Gastroesophageal sphincter (tissue), 4 donors: Measurements from ENCODE around the gene TBC1D10A. TPM values are rescaled to one million over a fixed set of nuclear protein-coding genes. Genes with fewer than 3 reads are reported as not detected.

Experiments used
- ATAC-seq: fragments of 150-250 bp; one replicate; pipeline ENCODE4 v1.9.1; 2016; ENCODE audit warnings: mild to moderate bottlenecking, moderate library complexity
- H3K27ac ChIP-seq, 4 donors: fragments of 200-600 bp; sonication (generic) in 3 of 4; 1 replicate in 3 of 4; 2 replicates in 1 of 4; pipeline ENCODE4 v1.5.1; 2016 to 2019
- H3K27me3 ChIP-seq: fragments of 200-600 bp; sonication (generic); one replicate; pipeline ENCODE4 v1.5.1; 2019
- H3K36me3 ChIP-seq, 2 donors: fragments of 200-600 bp; sonication (generic); one replicate each; pipeline ENCODE4 v1.5.1; 2019; ENCODE audit warnings: control low read depth in 1 of 2
- H3K4me1 ChIP-seq, 3 donors: fragments of 200-600 bp; sonication (generic); 1 replicate in 2 of 3; 2 replicates in 1 of 3; pipeline ENCODE4 v1.5.1; 2016 to 2019; ENCODE audit warnings: control low read depth in 2 of 3
- H3K4me3 ChIP-seq, 2 donors: fragments of 200-600 bp; sonication (generic); one replicate each; pipeline ENCODE4 v1.5.1; 2019; ENCODE audit warnings: mild to moderate bottlenecking in 1 of 2, moderate library complexity in 1 of 2
- H3K9me3 ChIP-seq, 3 donors: fragments of 200-600 bp; sonication (generic); one replicate each; pipeline ENCODE4 v1.5.1; 2017 to 2019; ENCODE audit warnings: control low read depth in 2 of 3
- CTCF ChIP-seq, 4 experiments: fragments of 200-600 bp in 2 of 4; fragments of 450-650 bp in 2 of 4; sonication (generic) in 1 of 4; IDR thresholded peaks; one replicate each; pipeline ENCODE4 v1.5.1; 2017 to 2019; ENCODE audit warnings: antibody characterized with exemption in 4 of 4, mild to moderate bottlenecking in 2 of 4, moderate library complexity in 2 of 4
- EP300 ChIP-seq: sonication (generic); formaldehyde crosslinking; IDR thresholded peaks from one replicate; pipeline ENCODE4 v1.6.1; 2017; ENCODE audit warnings: antibody characterized with exemption, mild to moderate bottlenecking
- POLR2A ChIP-seq, 2 donors: fragments of 450-650 bp; IDR thresholded peaks; one replicate each; pipeline ENCODE4 v1.6.1; 2017; ENCODE audit warnings: antibody characterized with exemption in 2 of 2, mild to moderate bottlenecking in 2 of 2, moderate library complexity in 1 of 2
- POLR2AphosphoS5 ChIP-seq: sonication (generic); formaldehyde crosslinking; IDR thresholded peaks from one replicate; pipeline ENCODE4 v1.6.1; 2017; ENCODE audit warnings: antibody characterized with exemption
- WGBS, 2 donors: methylation state at CpG; one replicate each; pipeline ENCODE4 v1.1.5; 2018; ENCODE audit warnings: low coverage in 1 of 2; 5-methylcytosine and 5-hydroxymethylcytosine counted together
- total RNA-seq, 4 donors: library from RNA; depleted of rRNA; stranded (reverse); fragments of >200 nt; gene quantifications; one replicate each; pipeline ENCODE4 v1.1.0, GENCODE V29; 2016

The TBC1D10A gene
- total RNA-seq, 4 donors from 2014 or later, result 25.3 to 30.8 (median 26.0) TPM

DNA sequence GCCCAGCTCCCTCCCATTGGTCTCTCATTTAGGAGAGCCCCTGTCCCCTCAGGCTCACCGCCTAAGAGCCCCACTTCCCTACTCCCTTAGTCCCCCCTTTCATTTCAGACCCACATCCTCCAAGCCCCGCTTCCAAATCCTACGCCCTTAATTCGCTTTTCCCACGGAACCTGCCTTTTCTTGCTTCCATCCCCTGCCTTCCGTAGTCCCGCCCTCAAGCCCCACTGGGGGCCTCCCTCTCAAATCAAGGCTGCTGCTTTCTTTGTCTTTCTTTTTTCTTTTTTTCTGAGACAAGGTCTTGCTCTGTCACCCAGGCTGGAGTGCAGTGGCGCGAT, 30.5 kb upstream of the TBC1D10A start:
- H3K4me1 ChIP-seq, result peaks cover 9 to 52% (median 22%) of the 10 kb centered on the region in 3 donors

DNA sequence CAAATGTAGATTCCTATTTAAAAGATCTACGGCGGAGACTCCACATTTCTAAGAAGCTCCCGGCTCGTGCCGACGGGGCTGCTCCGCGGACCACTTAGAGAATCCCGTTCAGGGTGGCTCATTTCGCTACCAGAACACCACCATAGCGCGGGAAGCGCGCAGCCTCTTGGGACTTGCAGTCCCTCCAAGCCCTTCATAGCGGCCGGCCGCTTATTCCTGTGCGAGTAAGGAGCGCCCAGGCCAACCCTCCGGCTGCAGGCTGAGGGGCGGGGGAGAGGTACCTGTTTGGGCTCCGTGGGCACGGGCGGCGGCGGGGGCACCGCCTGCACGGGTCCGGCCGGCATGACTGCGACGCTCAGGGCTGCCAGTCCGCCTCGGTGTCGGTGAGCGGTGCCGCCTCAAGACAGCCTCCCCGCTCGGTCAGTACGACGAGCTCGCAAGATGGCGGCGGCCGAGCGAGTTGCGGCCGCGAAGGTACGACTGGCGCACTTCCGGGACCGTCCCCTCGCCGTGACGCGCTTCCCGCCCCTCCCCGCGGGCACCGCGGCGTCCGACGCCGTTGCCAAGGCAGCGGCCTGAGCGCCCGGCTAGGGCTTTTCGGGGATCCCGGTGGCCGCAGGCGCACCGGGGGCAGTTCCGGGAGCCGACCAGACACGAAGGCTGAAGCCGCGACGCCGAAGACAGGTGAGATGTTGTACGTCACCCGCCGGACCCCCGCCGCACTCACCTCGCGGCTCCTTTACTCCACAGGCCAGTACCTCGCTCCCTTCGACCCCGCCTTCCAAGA, 29.9 kb upstream of the TBC1D10A start, which contains the start of the genes CCDC157 and SF3A1:
TSS of gene CCDC157 (plus strand) at position 559 of the 787 bp plus-strand sequence. CDS start 8,994 bp downstream, outside the sequence.
TSS of gene SF3A1 (minus strand) at position 446 of the 787 bp plus-strand sequence. CDS start at position 344, 102 bp downstream.
- 0 to 1% methylated on average over 8 to 9 of the region's 91 CpGs for WGBS, 2 donors
- peak; percentile 98 for ATAC-seq
- TF ChIP-seq EP300, result no peak
- TF ChIP-seq POLR2A (IDR thresholded peaks at IDR 0.05), result peak; percentile 88 to 95
- peak in 2 of 4 experiments; percentile 2 to 32 for TF ChIP-seq CTCF (IDR thresholded peaks at IDR 0.05)
- peak; percentile 95 for TF ChIP-seq POLR2AphosphoS5
- Histone ChIP-seq H3K36me3 (peaks cover 0 to 19% of the 10 kb centered on the region in 2 donors), H3K27ac (peak within 1 kb of the TSS; percentile 88 to 99 (median 96)), H3K4me1 (peaks cover 9 to 56% (median 22%) of the 10 kb centered on the region in 3 donors), H3K9me3 (no peaks in the 10 kb centered on the region), H3K27me3 (no peaks in the 10 kb centered on the region), H3K4me3 (peak within 1 kb of the TSS; percentile 72 to 76)

More for the DNA sequence above, 30.5 kb upstream of the TBC1D10A start:
- H3K4me3 ChIP-seq, result peak overlapping the region; percentile 72 to 76
- H3K36me3 ChIP-seq, result peaks cover 0 to 14% of the 10 kb centered on the region in 2 donors
- peak overlapping the region in 3 of 4 donors; percentile 95 to 99 (median 96) for H3K27ac ChIP-seq
- 1 to 2% methylated on average over 9 of the region's 9 CpGs for WGBS, 2 donors
- no peaks in the 10 kb centered on the region for H3K27me3 ChIP-seq
- H3K9me3 ChIP-seq, result no peaks in the 10 kb centered on the region
- ATAC-seq, result no peak
- no peak for TF ChIP-seq CTCF (IDR thresholded peaks at IDR 0.05)
- no peak for TF ChIP-seq POLR2A (IDR thresholded peaks at IDR 0.05)
- TF ChIP-seq POLR2AphosphoS5, result no peak
- TF ChIP-seq EP300, result no peak

DNA sequence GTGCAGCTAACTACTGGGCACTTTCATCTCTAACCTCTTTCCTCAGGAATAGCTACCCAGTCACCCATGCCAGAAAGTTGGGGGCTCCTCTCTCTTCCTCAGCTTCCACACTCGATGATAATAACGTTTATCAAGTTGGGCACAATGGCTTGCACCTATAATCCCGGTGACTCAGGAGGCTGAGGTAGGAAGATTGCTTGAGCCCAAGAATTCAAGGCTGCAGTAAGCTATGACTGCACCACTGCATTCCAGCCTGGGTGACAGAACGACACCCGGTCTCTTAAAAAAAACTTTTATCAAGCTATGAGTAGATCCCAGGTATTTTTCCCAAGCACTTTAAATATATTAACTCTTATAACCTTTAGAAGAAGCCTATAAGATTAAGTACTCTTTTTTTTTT, 27.9 kb upstream of the TBC1D10A start:
- Histone ChIP-seq H3K4me3 (peak overlapping the region in 1 of 2 donors; percentile 76), H3K4me1 (peaks cover 9 to 68% (median 22%) of the 10 kb centered on the region in 3 donors), H3K36me3 (peaks cover 0 to 39% of the 10 kb centered on the region in 2 donors), H3K27me3 (no peaks in the 10 kb centered on the region), H3K27ac (no peak overlapping the region), H3K9me3 (no peaks in the 10 kb centered on the region)
- no peak for ATAC-seq
- 56 to 69% methylated on average over 3 to 5 of the region's 5 CpGs for WGBS, 2 donors
- no peak for TF ChIP-seq POLR2A (IDR thresholded peaks at IDR 0.05)
- no peak for TF ChIP-seq CTCF (IDR thresholded peaks at IDR 0.05)
- no peak for TF ChIP-seq EP300
- no peak for TF ChIP-seq POLR2AphosphoS5

DNA sequence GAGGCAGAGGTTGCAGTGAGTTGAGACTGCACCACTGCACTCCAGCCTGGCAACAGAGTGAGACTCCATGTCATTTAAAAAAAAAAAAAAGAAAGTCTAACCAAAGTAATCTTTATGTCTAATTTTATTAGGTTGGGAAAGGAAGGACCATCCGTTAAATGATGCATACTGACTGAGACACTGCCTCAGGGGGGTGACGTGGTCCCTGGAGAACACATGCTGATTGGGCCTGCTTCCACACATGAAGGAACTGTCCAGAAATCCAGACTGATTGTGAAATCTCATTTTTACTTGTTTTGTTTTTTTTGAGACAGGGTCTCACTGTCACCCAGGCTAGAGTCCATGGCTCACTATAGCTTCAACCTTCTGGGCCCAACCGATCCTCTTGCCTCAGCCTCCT, 24.5 kb upstream of the TBC1D10A start:
- 78 to 81% methylated on average over 3 of the region's 3 CpGs for WGBS, 2 donors
- ATAC-seq, result no peak
- Histone ChIP-seq H3K27me3 (no peaks in the 10 kb centered on the region), H3K4me1 (peaks cover 9 to 84% (median 20%) of the 10 kb centered on the region in 3 donors), H3K4me3 (no peak overlapping the region), H3K27ac (no peak overlapping the region), H3K36me3 (peaks cover 0 to 73% of the 10 kb centered on the region in 2 donors), H3K9me3 (no peaks in the 10 kb centered on the region)
- TF ChIP-seq POLR2A (IDR thresholded peaks at IDR 0.05) (no peak), CTCF (IDR thresholded peaks at IDR 0.05) (no peak), POLR2AphosphoS5 (no peak), EP300 (no peak)

GRCh38 chr22:30348809-30349208, 22.1 kb upstream of the TBC1D10A start:
- Histone ChIP-seq H3K36me3 (peaks cover 0 to 98% of the 10 kb centered on the region in 2 donors), H3K9me3 (no peaks in the 10 kb centered on the region), H3K27ac (peak overlapping the region in 1 of 4 donors; percentile 22), H3K27me3 (no peaks in the 10 kb centered on the region), H3K4me1 (peaks cover 0 to 63% (median 3%) of the 10 kb centered on the region in 3 donors), H3K4me3 (no peak overlapping the region)
- no peak for ATAC-seq
- 55 to 69% methylated on average over 4 of the region's 4 CpGs for WGBS, 2 donors
- TF ChIP-seq POLR2A (IDR thresholded peaks at IDR 0.05) (no peak), POLR2AphosphoS5 (no peak), CTCF (IDR thresholded peaks at IDR 0.05) (no peak), EP300 (no peak)
